ENCODE results near the gene SMIM34. TPM values are rescaled to one million over a fixed set of nuclear protein-coding genes. Genes with fewer than 3 reads are reported as not detected.
"Not testable (repeated sequence)": the region's sequence is repeated elsewhere in the genome, so short reads cannot be mapped to it uniquely, and the experiment has no call there.

Gene SMIM34
- polyA plus RNA-seq, 4 donors: 0.14 to 0.85 (median 0.60) TPM; not detected in 1

- DNase-seq (ENCODE audit: low read depth in 4 of 4, low spot score in 2 of 4): not testable (repeated sequence)
These were observed 48.7 kb downstream of the SMIM34 start, which contains the start of gene SMIM11 for GRCh38 chr21:34374940-34375618. Gene SMIM11, plus strand, starts transcription at chr21:34375507. Its CDS starts 3,998 bp downstream, at chr21:34379505.

- DNase-seq (ENCODE audit: low read depth in 4 of 4, low spot score in 2 of 4): not testable (repeated sequence)
These were observed 49.3 kb downstream of the SMIM34 start for GRCh38 chr21:34374462-34374861.

- no peak for DNase-seq (ENCODE audit: low read depth in 4 of 4, low spot score in 2 of 4)
These were observed 51.4 kb downstream of the SMIM34 start for GRCh38 chr21:34372321-34372720.

GRCh38 chr21:34369741-34370140 is 54.0 kb downstream of the SMIM34 start:
- DNase-seq (ENCODE audit: low read depth in 4 of 4, low spot score in 2 of 4): no peak

Other genes starting within 250 kb of the SMIM34 start
- gene KCNE2, start 59.9 kb downstream of the SMIM34 start, polyA plus RNA-seq (ENCODE audit: insufficient read length in 4 of 4): 1 to 10 TPM in 3 of 4 donors, under 1 TPM in 1; 0.83 to 1.6 (median 1.4) TPM
- gene SMIM11, start 48.4 kb downstream of the SMIM34 start, polyA plus RNA-seq (ENCODE audit: insufficient read length in 4 of 4): 10 to 100 TPM in 1 of 4 donors, 1 to 10 TPM in 3; 3.4 to 11.6 (median 6.0) TPM
- gene KCNE1, start 88.3 kb upstream of the SMIM34 start, polyA plus RNA-seq (ENCODE audit: insufficient read length in 4 of 4): 1 to 10 TPM in 1 of 4 donors, under 1 TPM in 3; 0.22 to 1.3 (median 0.48) TPM
- gene RCAN1, start 191.2 kb upstream of the SMIM34 start, polyA plus RNA-seq (ENCODE audit: insufficient read length in 4 of 4): 10 to 100 TPM; 30.5 to 39.2 (median 34.2) TPM
- 1 to 10 TPM; 1.7 to 4.2 (median 2.1) TPM for gene CLIC6, start 245.0 kb upstream of the SMIM34 start, polyA plus RNA-seq (ENCODE audit: insufficient read length in 4 of 4)